Measurements from ENCODE around the gene PLRG1.

Gene PLRG1

DNA sequence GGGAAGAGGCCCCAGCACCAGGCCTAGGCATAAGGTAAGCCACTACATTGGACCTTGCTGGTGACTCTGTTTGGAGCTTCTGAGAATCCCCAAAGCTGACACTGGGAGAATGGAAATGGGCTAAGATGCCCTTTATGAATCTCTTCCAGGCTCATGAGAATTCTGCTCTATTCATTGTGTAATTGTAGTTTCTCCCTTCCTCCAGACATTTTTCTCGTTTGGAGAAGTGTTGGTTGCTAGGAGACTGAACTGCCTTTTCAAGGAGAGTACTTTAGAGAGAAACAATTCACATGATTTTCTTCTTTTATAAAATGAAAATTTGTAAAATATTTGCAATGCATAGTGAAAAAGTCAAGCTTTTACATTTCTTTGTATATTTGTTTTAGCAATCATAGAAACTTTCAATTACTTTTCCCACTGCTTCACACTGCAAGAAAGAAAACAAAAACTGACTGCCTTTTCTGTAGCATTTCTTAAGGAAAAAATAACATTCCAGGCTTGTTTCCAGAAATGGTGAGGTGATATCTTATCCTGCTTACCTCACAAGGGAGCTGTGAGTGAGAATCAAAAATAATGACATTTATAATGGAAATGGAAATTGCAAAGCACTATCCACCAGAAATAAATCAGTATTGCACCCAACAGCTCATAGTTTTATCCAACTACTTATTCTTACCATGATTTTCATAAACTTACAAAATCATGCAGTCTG, 33.7 kb downstream of the PLRG1 start:
- no peak overlapping the region for H3K4me3 Mint-ChIP-seq
- no peaks in the 10 kb centered on the region for H3K36me3 Mint-ChIP-seq (ENCODE audit: low read depth)
- peaks cover 32% of the 10 kb centered on the region for H3K27me3 Mint-ChIP-seq (ENCODE audit: low read depth)
- H3K27ac Mint-ChIP-seq: no peak overlapping the region
- no peaks in the 10 kb centered on the region for H3K9me3 Mint-ChIP-seq
- no peaks in the 10 kb centered on the region for H3K4me1 Mint-ChIP-seq (ENCODE audit: low read depth)

GRCh38 chr4:154511981-154512380, 38.2 kb downstream of the PLRG1 start:
- Mint-ChIP-seq H3K27ac (no peak overlapping the region), H3K36me3 (ENCODE audit: low read depth) (no peaks in the 10 kb centered on the region), H3K4me1 (ENCODE audit: low read depth) (no peaks in the 10 kb centered on the region), H3K27me3 (ENCODE audit: low read depth) (peaks cover 24% of the 10 kb centered on the region), H3K9me3 (no peaks in the 10 kb centered on the region), H3K4me3 (no peak overlapping the region)

DNA sequence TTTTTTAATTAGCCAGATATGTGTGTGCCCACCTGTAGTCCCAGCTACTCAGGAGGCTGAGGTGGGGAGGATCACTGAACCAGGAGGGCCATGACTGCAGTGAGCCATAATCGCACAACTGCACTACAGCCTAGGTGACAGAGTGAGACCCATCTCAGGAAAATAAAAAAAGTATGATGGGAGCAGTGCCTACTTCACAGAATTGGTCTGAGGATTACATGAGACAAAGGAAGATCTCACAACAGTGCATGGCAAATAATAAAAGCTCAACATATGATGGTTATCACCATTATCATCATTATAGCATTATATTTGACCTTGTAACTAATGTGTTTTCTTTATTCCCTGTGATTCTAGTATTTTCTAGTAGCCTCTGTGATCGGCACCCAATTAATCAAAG, 38.7 kb downstream of the PLRG1 start:
- H3K36me3 Mint-ChIP-seq (ENCODE audit: low read depth): no peaks in the 10 kb centered on the region
- no peak overlapping the region for H3K27ac Mint-ChIP-seq
- no peaks in the 10 kb centered on the region for H3K9me3 Mint-ChIP-seq
- H3K27me3 Mint-ChIP-seq (ENCODE audit: low read depth): peaks cover 26% of the 10 kb centered on the region
- no peak overlapping the region for H3K4me3 Mint-ChIP-seq
- H3K4me1 Mint-ChIP-seq (ENCODE audit: low read depth): no peaks in the 10 kb centered on the region

DNA sequence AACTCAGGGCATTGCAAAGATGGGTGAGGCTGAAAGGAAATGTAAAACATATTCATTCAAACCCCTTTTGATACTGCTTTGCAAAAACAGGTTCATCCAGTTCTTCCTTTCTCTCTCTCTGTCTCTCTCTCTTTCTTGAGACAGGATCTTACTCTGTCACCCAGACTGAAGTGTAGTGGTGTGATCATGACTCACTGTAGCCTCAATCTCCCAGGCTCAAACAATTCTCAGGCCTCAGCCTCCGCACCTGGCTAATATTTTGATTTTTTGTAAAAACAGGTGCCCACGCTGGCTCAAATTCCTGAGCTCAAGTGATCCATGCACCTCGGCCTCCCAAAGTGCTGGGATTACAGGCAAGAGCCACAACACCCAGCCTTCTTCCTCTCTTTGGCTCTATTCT, 43.0 kb downstream of the PLRG1 start:
- H3K36me3 Mint-ChIP-seq (ENCODE audit: low read depth): no peaks in the 10 kb centered on the region
- H3K27me3 Mint-ChIP-seq (ENCODE audit: low read depth): peaks cover 32% of the 10 kb centered on the region

DNA sequence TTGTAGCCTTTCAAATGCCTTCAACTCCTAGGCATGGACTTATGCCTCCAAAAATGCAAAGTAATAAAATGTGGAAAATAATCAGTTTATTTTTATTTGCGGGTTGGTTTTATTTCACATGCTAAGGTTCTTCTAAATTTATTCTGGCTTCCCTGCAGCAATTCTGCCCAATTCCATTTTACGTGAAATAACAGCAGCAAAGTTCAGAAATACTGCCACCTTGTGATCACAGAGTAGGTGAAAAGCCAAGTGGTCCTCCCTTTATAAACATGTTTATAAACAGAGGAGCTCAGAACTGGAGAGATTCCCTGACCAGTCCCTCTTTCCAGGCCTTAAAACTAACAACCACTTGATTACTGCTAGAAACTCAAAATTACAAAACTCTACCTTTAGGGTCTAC, 43.9 kb downstream of the PLRG1 start:
- Mint-ChIP-seq H3K9me3 (no peaks in the 10 kb centered on the region), H3K4me3 (no peak overlapping the region), H3K4me1 (ENCODE audit: low read depth) (no peaks in the 10 kb centered on the region), H3K36me3 (ENCODE audit: low read depth) (no peaks in the 10 kb centered on the region), H3K27me3 (ENCODE audit: low read depth) (peaks cover 38% of the 10 kb centered on the region), H3K27ac (no peak overlapping the region)

More for the DNA sequence above, 43.0 kb downstream of the PLRG1 start:
- Mint-ChIP-seq H3K9me3 (no peaks in the 10 kb centered on the region), H3K4me1 (ENCODE audit: low read depth) (no peaks in the 10 kb centered on the region), H3K4me3 (no peak overlapping the region), H3K27ac (no peak overlapping the region)

- Mint-ChIP-seq H3K4me1 (ENCODE audit: low read depth) (no peaks in the 10 kb centered on the region), H3K9me3 (no peaks in the 10 kb centered on the region), H3K27ac (no peak overlapping the region), H3K27me3 (ENCODE audit: low read depth) (peaks cover 51% of the 10 kb centered on the region), H3K36me3 (ENCODE audit: low read depth) (no peaks in the 10 kb centered on the region), H3K4me3 (no peak overlapping the region)
Observed at GRCh38 chr4:154503598-154503997, 46.6 kb downstream of the PLRG1 start.

GRCh38 chr4:154502111-154502510, 48.1 kb downstream of the PLRG1 start:
- Mint-ChIP-seq H3K36me3 (ENCODE audit: low read depth) (no peaks in the 10 kb centered on the region), H3K9me3 (no peaks in the 10 kb centered on the region), H3K27ac (no peak overlapping the region)

GRCh38 chr4:154497889-154498288, 52.3 kb downstream of the PLRG1 start:
- Mint-ChIP-seq H3K9me3 (no peaks in the 10 kb centered on the region), H3K4me3 (no peak overlapping the region), H3K27ac (no peak overlapping the region), H3K36me3 (ENCODE audit: low read depth) (no peaks in the 10 kb centered on the region), H3K4me1 (ENCODE audit: low read depth) (no peaks in the 10 kb centered on the region), H3K27me3 (ENCODE audit: low read depth) (peaks cover 50% of the 10 kb centered on the region)

More at GRCh38 chr4:154502111-154502510, 48.1 kb downstream of the PLRG1 start:
- H3K4me1 Mint-ChIP-seq (ENCODE audit: low read depth): no peaks in the 10 kb centered on the region
- peaks cover 47% of the 10 kb centered on the region for H3K27me3 Mint-ChIP-seq (ENCODE audit: low read depth)
- no peak overlapping the region for H3K4me3 Mint-ChIP-seq

DNA sequence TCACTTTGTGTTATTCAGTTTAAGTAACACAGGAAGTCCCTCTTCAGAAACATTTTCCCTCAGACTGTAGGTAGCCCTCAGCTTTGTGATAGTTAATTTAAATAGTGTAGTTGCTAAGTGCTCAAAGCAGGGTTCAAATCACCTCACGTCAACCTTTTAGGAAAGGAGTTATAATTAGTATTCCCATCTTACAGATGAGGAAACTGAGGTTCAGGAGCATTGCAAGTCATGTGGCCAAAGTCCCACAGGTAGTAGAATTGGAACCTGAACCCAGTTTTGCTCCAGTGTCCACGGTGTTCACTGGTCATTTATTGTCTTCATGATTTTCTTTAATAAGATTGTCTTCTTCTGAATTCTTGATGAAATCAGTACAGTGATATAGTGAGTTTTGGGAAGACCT, 54.3 kb downstream of the PLRG1 start:
- H3K27me3 Mint-ChIP-seq (ENCODE audit: low read depth): peaks cover 63% of the 10 kb centered on the region

GRCh38 chr4:154492288-154492687, 57.9 kb downstream of the PLRG1 start:
- no peak overlapping the region for H3K27ac Mint-ChIP-seq
- no peaks in the 10 kb centered on the region for H3K36me3 Mint-ChIP-seq (ENCODE audit: low read depth)
- peaks cover 5% of the 10 kb centered on the region for H3K4me1 Mint-ChIP-seq (ENCODE audit: low read depth)
- H3K9me3 Mint-ChIP-seq: no peaks in the 10 kb centered on the region
- H3K4me3 Mint-ChIP-seq: no peak overlapping the region
- H3K27me3 Mint-ChIP-seq (ENCODE audit: low read depth): peaks cover 66% of the 10 kb centered on the region

More for the DNA sequence above, 54.3 kb downstream of the PLRG1 start:
- Mint-ChIP-seq H3K4me3 (no peak overlapping the region), H3K27ac (no peak overlapping the region), H3K36me3 (ENCODE audit: low read depth) (no peaks in the 10 kb centered on the region), H3K4me1 (ENCODE audit: low read depth) (peaks cover 5% of the 10 kb centered on the region), H3K9me3 (no peaks in the 10 kb centered on the region)

GRCh38 chr4:154491341-154492271, 58.6 kb downstream of the PLRG1 start, which contains the start of gene DCHS2:
DCHS2 (minus strand) TSS chr4:154491799; CDS start chr4:154491355, 444 bp downstream.
- H3K27me3 Mint-ChIP-seq (ENCODE audit: low read depth): peaks cover 66% of the 10 kb centered on the region

DNA sequence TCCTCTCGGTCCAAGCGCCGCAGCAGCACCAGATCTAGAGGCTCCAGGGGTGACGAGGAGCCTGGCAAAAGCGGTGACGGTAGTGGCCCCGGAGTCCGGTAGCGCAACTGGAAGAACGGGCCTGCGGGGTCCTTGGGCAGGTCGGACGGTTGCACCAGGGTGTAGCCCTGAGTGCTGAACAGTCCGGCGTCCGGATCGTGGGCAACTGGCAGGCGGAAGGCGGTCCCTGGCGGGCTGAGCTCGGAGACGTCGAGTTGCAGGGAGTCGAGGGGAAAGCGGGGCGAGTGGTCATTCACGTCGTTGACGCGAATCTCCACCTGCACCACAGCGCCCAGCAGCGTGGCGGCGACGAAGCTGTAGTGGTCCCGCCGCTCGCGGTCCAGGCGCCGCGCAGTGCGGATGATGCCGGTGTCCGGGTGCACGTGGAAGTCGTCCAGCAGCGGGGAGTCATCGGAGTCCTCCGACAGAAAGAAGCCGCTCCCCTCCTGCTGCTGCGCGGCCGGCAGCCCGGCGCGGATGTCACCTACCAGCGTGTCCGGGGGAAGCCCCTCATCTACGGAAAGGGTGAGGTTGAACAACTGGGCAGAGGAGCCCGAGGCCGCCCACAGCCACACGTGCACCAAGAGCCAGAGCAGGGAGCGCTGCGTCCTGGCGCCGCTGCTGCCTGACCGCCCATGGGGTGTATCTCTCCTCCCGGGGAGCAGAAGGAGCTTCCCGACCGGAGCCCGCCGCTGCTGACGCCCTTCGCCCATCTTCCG, 59.4 kb downstream of the PLRG1 start:
- Mint-ChIP-seq H3K36me3 (ENCODE audit: low read depth) (no peaks in the 10 kb centered on the region), H3K4me1 (ENCODE audit: low read depth) (peaks cover 5% of the 10 kb centered on the region), H3K4me3 (peak overlapping the region; percentile 51), H3K27ac (no peak overlapping the region), H3K9me3 (no peaks in the 10 kb centered on the region), H3K27me3 (ENCODE audit: low read depth) (peaks cover 61% of the 10 kb centered on the region)

More at GRCh38 chr4:154491341-154492271, 58.6 kb downstream of the PLRG1 start, which contains the start of gene DCHS2:
- no peak within 1 kb of the TSS for H3K27ac Mint-ChIP-seq
- H3K36me3 Mint-ChIP-seq (ENCODE audit: low read depth): no peaks in the 10 kb centered on the region
- H3K9me3 Mint-ChIP-seq: no peaks in the 10 kb centered on the region
- peaks cover 5% of the 10 kb centered on the region for H3K4me1 Mint-ChIP-seq (ENCODE audit: low read depth)
- H3K4me3 Mint-ChIP-seq: peak within 1 kb of the TSS; percentile 51

- Mint-ChIP-seq H3K27ac (no peak overlapping the region), H3K9me3 (no peaks in the 10 kb centered on the region), H3K4me1 (ENCODE audit: low read depth) (peaks cover 5% of the 10 kb centered on the region), H3K27me3 (ENCODE audit: low read depth) (peaks cover 58% of the 10 kb centered on the region), H3K4me3 (no peak overlapping the region), H3K36me3 (ENCODE audit: low read depth) (no peaks in the 10 kb centered on the region)
Observed at GRCh38 chr4:154490234-154490582, 60.0 kb downstream of the PLRG1 start.

DNA sequence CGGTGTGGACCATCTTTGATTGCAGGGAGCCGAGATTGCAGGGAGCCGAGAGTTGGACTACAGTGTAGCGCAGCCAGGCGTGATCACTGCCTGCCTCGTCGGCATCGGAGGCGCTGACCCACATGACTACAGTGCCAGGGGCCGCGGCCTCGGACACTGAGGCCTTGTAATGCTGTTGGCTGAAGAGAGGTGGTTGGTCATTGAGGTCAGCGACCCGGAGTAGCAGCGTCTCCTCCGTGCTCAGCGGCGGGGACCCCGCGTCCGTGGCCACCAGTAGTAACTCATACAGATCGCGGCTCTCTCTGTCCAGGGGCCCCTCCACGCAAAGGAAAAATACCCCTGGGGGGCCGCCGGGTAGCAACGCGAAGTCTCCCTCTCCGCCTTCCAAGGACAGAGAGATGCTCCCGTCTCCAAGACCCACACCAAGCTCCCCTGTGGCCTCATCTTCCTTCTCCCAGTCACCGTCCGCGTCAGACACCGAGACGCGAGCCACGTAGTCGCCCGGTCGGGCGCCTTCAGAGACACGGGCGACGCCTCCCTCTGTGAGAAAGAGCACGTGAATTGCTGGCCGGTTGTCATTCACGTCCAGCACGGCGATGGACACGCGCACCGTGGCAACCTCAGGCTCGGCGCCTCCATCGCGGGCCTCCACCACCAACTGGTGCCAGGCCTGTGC, 60.5 kb downstream of the PLRG1 start:
- Mint-ChIP-seq H3K9me3 (no peaks in the 10 kb centered on the region), H3K4me1 (ENCODE audit: low read depth) (peaks cover 5% of the 10 kb centered on the region), H3K27me3 (ENCODE audit: low read depth) (peaks cover 58% of the 10 kb centered on the region), H3K4me3 (no peak overlapping the region), H3K27ac (no peak overlapping the region), H3K36me3 (ENCODE audit: low read depth) (no peaks in the 10 kb centered on the region)

Measured in T-helper 1 cell treated with Interleukin-12 subunit alpha and Interleukin-12 subunit beta and Interleukin-4 antibody, amounts not matched to agents 30 μg/mL and 1 μg/mL, for 36 hours (primary cell).